ENCODE data around the gene ZNF268.

ZNF268 gene

GRCh38 chr12:133203344-133204263 lies 22.3 kb downstream of the ZNF268 start:
- ChIA-PET POLR2A (no interaction called here), CTCF (no interaction called here)
- TF ChIP-seq, protein P1, sequence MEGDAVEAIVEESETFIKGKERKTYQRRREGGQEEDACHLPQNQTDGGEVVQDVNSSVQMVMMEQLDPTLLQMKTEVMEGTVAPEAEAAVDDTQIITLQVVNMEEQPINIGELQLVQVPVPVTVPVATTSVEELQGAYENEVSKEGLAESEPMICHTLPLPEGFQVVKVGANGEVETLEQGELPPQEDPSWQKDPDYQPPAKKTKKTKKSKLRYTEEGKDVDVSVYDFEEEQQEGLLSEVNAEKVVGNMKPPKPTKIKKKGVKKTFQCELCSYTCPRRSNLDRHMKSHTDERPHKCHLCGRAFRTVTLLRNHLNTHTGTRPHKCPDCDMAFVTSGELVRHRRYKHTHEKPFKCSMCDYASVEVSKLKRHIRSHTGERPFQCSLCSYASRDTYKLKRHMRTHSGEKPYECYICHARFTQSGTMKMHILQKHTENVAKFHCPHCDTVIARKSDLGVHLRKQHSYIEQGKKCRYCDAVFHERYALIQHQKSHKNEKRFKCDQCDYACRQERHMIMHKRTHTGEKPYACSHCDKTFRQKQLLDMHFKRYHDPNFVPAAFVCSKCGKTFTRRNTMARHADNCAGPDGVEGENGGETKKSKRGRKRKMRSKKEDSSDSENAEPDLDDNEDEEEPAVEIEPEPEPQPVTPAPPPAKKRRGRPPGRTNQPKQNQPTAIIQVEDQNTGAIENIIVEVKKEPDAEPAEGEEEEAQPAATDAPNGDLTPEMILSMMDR (IDR thresholded peaks at IDR 0.05; ENCODE audit: insufficient read depth, low read length, missing control alignments): no peak
- DNase-seq (ENCODE audit: low read depth, low spot score): no peak
- no peak overlapping the region for H3K4me3 ChIP-seq (ENCODE audit: low read depth, low read length)

GRCh38 chr12:133204264-133204603 lies 22.9 kb downstream of the ZNF268 start:
- TF ChIP-seq, protein P1 (IDR thresholded peaks at IDR 0.05; ENCODE audit: insufficient read depth, low read length, missing control alignments): no peak
- POLR2A ChIA-PET: no interaction called here
- CTCF ChIA-PET: interaction anchor here (1.5 kb wide), 1 partner anchor 11 kb away, joined by 3 read pairs; no protein-coding TSS in a partner anchor
- no peak overlapping the region for H3K4me3 ChIP-seq (ENCODE audit: low read depth, low read length)
- no peak for DNase-seq (ENCODE audit: low read depth, low spot score)

GRCh38 chr12:133206390-133206789 lies 25.1 kb downstream of the ZNF268 start:
- no peak overlapping the region for H3K4me3 ChIP-seq (ENCODE audit: low read depth, low read length)
- ChIA-PET CTCF (interaction anchor here (1.1 kb wide), 1 partner anchor 27 kb away, joined by 3 read pairs; no protein-coding TSS in a partner anchor), POLR2A (no interaction called here)
- no peak for DNase-seq (ENCODE audit: low read depth, low spot score)
- TF ChIP-seq, protein P1 (IDR thresholded peaks at IDR 0.05; ENCODE audit: insufficient read depth, low read length, missing control alignments): no peak

DNA sequence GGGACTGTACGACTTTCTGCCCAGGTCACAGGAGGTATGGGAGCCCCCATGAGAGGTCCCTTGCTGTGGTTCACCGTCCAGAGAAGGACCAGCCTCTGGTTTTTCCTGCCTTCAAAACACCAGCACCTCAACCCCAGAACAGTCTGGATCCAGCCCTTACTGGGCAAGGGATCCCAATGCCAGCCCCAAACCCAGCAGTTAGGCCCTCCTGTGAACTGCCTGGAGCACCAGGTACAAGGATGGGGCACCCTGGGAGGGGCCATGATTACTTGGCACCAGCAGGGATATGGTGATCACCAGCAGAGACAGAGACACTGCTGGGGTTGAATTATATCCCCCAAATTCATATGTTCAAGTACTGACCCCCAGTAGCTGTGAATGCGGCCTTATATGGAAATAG lies 34.4 kb downstream of the ZNF268 start:
- ChIA-PET POLR2A (no interaction called here), CTCF (no interaction called here)
- TF ChIP-seq, protein P1 (IDR thresholded peaks at IDR 0.05; ENCODE audit: insufficient read depth, low read length, missing control alignments): no peak
- DNase-seq (ENCODE audit: low read depth, low spot score): no peak
- H3K4me3 ChIP-seq (ENCODE audit: low read depth, low read length): no peak overlapping the region

- no peak overlapping the region for H3K4me3 ChIP-seq (ENCODE audit: low read depth, low read length)
- TF ChIP-seq, protein P1 (IDR thresholded peaks at IDR 0.05; ENCODE audit: insufficient read depth, low read length, missing control alignments): no peak
- ChIA-PET POLR2A (no interaction called here), CTCF (no interaction called here)
- DNase-seq (ENCODE audit: low read depth, low spot score): no peak
These were observed 35.9 kb downstream of the ZNF268 start for GRCh38 chr12:133217219-133217618.

GRCh38 chr12:133220521-133220920 lies 39.2 kb downstream of the ZNF268 start:
- ChIA-PET CTCF (no interaction called here), POLR2A (no interaction called here)
- no peak overlapping the region for H3K4me3 ChIP-seq (ENCODE audit: low read depth, low read length)
- TF ChIP-seq, protein P1 (IDR thresholded peaks at IDR 0.05; ENCODE audit: insufficient read depth, low read length, missing control alignments): no peak
- DNase-seq (ENCODE audit: low read depth, low spot score): no peak

All from AG04449 (cell line).